Measurements from ENCODE around the gene LDLRAD3.

Gene LDLRAD3

GRCh38 chr11:35927682-35928081 lies 16.2 kb upstream of the LDLRAD3 start:
- no peak for DNase-seq

- DNase-seq: no peak
These were observed 15.0 kb upstream of the LDLRAD3 start for GRCh38 chr11:35928688-35929395.

- no peak for DNase-seq
These were observed 13.4 kb upstream of the LDLRAD3 start for GRCh38 chr11:35930466-35930865.

- DNase-seq: no peak
These were observed 11.7 kb upstream of the LDLRAD3 start for GRCh38 chr11:35932121-35932520.

- no peak for DNase-seq
These were observed 11.1 kb upstream of the LDLRAD3 start for GRCh38 chr11:35932681-35933319.

GRCh38 chr11:35933320-35933871 lies 10.5 kb upstream of the LDLRAD3 start:
- no peak for DNase-seq

GRCh38 chr11:35934271-35934670 lies 9.6 kb upstream of the LDLRAD3 start:
- DNase-seq: no peak

GRCh38 chr11:35934981-35935380 lies 8.9 kb upstream of the LDLRAD3 start:
- no peak for DNase-seq

- no peak for DNase-seq
These were observed 8.5 kb upstream of the LDLRAD3 start for GRCh38 chr11:35935390-35935789.

- no peak for DNase-seq
These were observed 6.8 kb upstream of the LDLRAD3 start for GRCh38 chr11:35937111-35937510.

GRCh38 chr11:35937700-35938099 lies 6.2 kb upstream of the LDLRAD3 start:
- no peak for DNase-seq

- DNase-seq: no peak
These were observed 5.6 kb upstream of the LDLRAD3 start for GRCh38 chr11:35938231-35938630.

GRCh38 chr11:35943309-35943708 lies 553 bp upstream of the LDLRAD3 start:
- no peak for DNase-seq

- no peak for DNase-seq
These were observed 758 bp downstream of the LDLRAD3 start for GRCh38 chr11:35944503-35945136.

- DNase-seq: no peak
These were observed 1.3 kb downstream of the LDLRAD3 start for GRCh38 chr11:35945137-35945518.

- no peak for DNase-seq
These were observed 2.9 kb downstream of the LDLRAD3 start for GRCh38 chr11:35946766-35947165.

GRCh38 chr11:35947437-35947836 lies 3.6 kb downstream of the LDLRAD3 start:
- DNase-seq: no peak

- no peak for DNase-seq
These were observed 5.4 kb downstream of the LDLRAD3 start for GRCh38 chr11:35949242-35949641.

GRCh38 chr11:35950082-35950481 lies 6.2 kb downstream of the LDLRAD3 start:
- DNase-seq: no peak

- no peak for DNase-seq
These were observed 7.8 kb downstream of the LDLRAD3 start for GRCh38 chr11:35951680-35952079.

GRCh38 chr11:35953081-35953760 lies 9.4 kb downstream of the LDLRAD3 start:
- DNase-seq: no peak

- no peak for DNase-seq
These were observed 10.3 kb downstream of the LDLRAD3 start for GRCh38 chr11:35954205-35954604.

GRCh38 chr11:35955636-35956035 lies 11.8 kb downstream of the LDLRAD3 start:
- no peak for DNase-seq

Data from central memory CD4-positive, alpha-beta T cell (primary cell).